ENCODE results near the gene CRADD.

Gene CRADD

DNA sequence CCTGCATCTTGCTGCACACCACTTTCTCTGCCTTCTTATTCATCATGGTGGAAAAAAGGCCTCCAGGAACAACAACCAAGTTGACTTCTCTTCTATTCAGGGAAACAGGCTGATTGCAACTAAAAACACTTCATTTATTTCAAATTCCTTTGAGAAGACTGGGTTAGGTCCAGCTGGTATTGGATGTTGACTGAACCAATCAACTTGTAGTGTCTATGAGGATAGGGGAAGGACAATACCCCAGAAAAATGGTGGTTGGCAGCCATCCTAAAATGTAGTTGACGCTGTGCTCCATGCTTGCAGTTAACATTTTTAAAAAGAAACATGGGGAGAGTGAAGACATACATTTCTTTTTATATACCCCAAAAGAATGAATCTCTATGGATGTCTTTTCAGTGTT is 34.4 kb upstream of the CRADD start:
- no peak for DNase-seq (ENCODE audit: low read depth)
- no peak overlapping the region for H3K4me3 ChIP-seq (replicated peaks; ENCODE audit: low read depth, low read length)
- TF ChIP-seq, protein P1, sequence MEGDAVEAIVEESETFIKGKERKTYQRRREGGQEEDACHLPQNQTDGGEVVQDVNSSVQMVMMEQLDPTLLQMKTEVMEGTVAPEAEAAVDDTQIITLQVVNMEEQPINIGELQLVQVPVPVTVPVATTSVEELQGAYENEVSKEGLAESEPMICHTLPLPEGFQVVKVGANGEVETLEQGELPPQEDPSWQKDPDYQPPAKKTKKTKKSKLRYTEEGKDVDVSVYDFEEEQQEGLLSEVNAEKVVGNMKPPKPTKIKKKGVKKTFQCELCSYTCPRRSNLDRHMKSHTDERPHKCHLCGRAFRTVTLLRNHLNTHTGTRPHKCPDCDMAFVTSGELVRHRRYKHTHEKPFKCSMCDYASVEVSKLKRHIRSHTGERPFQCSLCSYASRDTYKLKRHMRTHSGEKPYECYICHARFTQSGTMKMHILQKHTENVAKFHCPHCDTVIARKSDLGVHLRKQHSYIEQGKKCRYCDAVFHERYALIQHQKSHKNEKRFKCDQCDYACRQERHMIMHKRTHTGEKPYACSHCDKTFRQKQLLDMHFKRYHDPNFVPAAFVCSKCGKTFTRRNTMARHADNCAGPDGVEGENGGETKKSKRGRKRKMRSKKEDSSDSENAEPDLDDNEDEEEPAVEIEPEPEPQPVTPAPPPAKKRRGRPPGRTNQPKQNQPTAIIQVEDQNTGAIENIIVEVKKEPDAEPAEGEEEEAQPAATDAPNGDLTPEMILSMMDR (IDR thresholded peaks at IDR 0.05; ENCODE audit: low read length, missing control alignments): no peak

DNA sequence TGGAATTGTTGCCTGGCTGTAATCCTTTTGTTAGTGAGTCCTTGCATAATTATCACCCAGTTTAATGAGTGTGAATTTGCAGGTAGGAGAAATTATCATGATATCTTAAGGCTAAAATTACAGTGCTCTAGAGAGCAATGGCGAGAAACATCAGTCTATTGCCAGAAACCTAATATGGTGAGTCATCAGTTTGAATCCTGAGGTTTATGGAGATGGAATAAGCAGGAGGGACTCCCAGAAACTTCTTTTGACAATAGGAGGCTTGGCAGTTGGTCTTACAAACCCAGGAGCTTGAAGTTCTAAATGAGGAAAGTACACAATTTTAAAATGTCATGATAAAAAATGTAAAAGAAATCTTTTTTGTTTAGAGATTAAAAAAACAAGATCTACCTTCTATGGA is 31.5 kb upstream of the CRADD start:
- TF ChIP-seq, protein P1 (IDR thresholded peaks at IDR 0.05; ENCODE audit: low read length, missing control alignments): no peak
- DNase-seq (ENCODE audit: low read depth): peak; percentile 30

DNA sequence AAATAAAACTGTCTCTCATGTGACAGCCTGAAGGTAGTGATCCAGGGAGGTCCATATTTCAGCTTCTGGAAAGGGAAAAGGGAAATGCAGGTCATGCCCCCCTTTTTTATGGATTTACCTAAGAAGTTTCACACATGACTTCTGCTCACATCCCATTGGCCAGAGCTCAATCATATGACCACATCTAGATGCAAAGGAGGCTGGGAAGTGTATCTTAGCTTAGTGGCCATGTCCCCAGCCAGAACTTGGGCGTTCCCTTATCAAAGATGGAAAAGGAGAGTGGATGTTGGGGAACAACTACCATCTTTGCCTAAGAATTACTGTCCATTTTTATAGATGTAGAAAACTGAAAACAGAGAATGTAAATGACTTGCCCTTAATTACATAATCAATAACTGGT is 26.5 kb upstream of the CRADD start:
- no peak for DNase-seq (ENCODE audit: low read depth)
- no peak overlapping the region for H3K4me3 ChIP-seq (replicated peaks; ENCODE audit: low read depth, low read length)
- TF ChIP-seq, protein P1 (IDR thresholded peaks at IDR 0.05; ENCODE audit: low read length, missing control alignments): no peak

More for the DNA sequence above, 31.5 kb upstream of the CRADD start:
- H3K4me3 ChIP-seq (replicated peaks; ENCODE audit: low read depth, low read length): no peak overlapping the region

DNA sequence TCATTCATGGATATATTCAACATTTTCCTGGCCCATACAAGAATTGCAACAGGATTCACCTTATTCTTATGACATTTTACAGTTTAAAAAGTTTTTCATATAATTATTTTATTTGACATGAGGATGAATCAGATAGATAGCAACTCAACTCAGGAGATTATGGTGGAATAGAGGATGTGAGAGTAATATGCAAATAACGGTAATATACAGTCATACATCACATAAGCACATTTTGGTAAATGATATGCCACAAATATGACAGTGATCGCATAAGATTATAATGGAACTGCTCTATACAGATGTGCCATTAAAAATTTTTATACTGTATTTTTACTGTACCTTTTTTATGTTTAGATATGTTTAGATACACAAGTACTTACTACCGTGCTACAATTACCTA is 24.1 kb upstream of the CRADD start:
- no peak overlapping the region for H3K4me3 ChIP-seq (replicated peaks; ENCODE audit: low read depth, low read length)
- no peak for DNase-seq (ENCODE audit: low read depth)
- TF ChIP-seq, protein P1 (IDR thresholded peaks at IDR 0.05; ENCODE audit: low read length, missing control alignments): no peak

DNA sequence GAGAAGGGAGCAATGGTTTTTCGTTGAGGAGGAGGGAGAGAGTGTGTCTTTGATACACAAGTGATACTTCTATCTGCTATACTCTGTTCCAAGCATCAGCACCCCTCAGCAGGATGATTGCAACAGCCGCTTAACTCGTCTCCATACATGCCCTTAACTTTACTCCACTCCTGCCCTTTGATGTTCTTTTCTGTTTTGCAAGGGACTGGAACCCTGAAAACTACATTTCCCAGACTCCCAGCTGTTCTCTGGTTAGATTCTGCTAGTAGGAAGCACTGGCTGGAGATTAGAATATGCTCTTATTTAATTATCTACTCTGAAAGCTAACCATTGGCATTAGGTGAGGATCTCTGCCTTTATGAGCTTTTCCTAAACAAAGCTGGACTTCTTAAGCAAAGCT is 23.5 kb upstream of the CRADD start:
- no peak overlapping the region for H3K4me3 ChIP-seq (replicated peaks; ENCODE audit: low read depth, low read length)
- TF ChIP-seq, protein P1 (IDR thresholded peaks at IDR 0.05; ENCODE audit: low read length, missing control alignments): no peak

DNA sequence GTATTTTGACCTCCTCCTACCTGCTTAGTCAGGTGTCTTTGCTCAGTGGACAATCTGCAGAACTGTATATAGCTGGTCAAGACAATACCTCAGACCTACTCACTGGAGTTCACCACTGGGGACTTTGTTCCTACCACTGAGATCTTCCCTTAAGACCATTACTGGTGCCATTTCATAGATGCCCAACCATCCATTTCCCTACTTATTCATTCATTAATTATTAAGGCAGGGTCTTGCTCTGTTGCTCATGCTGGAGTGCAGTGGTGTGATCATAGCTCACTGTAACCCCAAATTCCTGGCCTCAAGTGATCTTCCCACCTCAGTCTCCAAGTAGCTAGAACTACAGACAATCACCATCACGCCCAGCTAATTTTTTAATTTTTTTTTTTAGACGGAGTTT is 22.8 kb upstream of the CRADD start:
- H3K4me3 ChIP-seq (replicated peaks; ENCODE audit: low read depth, low read length): no peak overlapping the region
- TF ChIP-seq, protein P1 (IDR thresholded peaks at IDR 0.05; ENCODE audit: low read length, missing control alignments): no peak
- no peak for DNase-seq (ENCODE audit: low read depth)

More for the DNA sequence above, 23.5 kb upstream of the CRADD start:
- DNase-seq (ENCODE audit: low read depth): no peak

DNA sequence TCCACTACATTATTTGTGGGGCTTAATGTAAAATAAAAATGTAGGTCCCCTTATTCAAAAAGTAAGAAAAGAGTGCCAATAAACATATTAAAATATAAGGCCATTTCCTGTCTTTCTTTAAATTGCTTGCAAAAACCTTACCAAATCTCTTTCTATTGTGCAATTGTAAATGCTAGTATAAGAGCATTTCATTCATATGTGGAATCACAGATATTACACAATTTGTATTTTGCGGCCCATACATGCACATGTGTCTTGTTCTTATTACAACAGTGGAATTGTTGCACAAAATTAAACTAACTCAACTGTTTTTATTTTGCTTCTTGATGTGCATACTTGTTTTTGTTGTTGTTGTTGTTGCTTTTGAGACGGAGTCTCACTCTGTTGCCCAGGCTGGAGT is 20.1 kb upstream of the CRADD start:
- TF ChIP-seq, protein P1 (IDR thresholded peaks at IDR 0.05; ENCODE audit: low read length, missing control alignments): no peak
- no peak overlapping the region for H3K4me3 ChIP-seq (replicated peaks; ENCODE audit: low read depth, low read length)
- peak; percentile 60 for DNase-seq (ENCODE audit: low read depth)
